CD4-positive, alpha-beta T cell treated with Interferon alpha-2 for 1 hour (primary cell): Measurements from ENCODE around the gene SYCN.
A peak's percentile ranks its signal among the peaks of the same experiment; 100 is the strongest.
"Not testable (repeated sequence)": the region's sequence is repeated elsewhere in the genome, so short reads cannot be mapped to it uniquely, and the experiment has no call there.

Source experiments
- DNase-seq, 2 donors: peaks; one replicate each; pipeline ENCODE4 v3.0.0-alpha.2; 2020 to 2022

SYCN gene

GRCh38 chr19:39223703-39224279, 19.7 kb upstream of the SYCN start:
- no peak for DNase-seq

GRCh38 chr19:39219108-39219507, 15.0 kb upstream of the SYCN start:
- peak in 1 of 2 donors; percentile 23 for DNase-seq

- DNase-seq: no peak
Measured at GRCh38 chr19:39218230-39219007, 14.4 kb upstream of the SYCN start.

GRCh38 chr19:39217094-39217493, 13.0 kb upstream of the SYCN start:
- no peak for DNase-seq

GRCh38 chr19:39215323-39215722, 11.3 kb upstream of the SYCN start:
- not testable (repeated sequence) for DNase-seq

- peak; percentile 46 to 74 for DNase-seq
Measured at GRCh38 chr19:39212375-39212742, 8.3 kb upstream of the SYCN start.

GRCh38 chr19:39211731-39212374, 7.8 kb upstream of the SYCN start:
- DNase-seq: no peak

GRCh38 chr19:39209196-39209595, 5.1 kb upstream of the SYCN start:
- DNase-seq: no peak

GRCh38 chr19:39208175-39208795, 4.2 kb upstream of the SYCN start:
- DNase-seq: no peak

- DNase-seq: no peak
Measured at GRCh38 chr19:39207293-39207836, 3.3 kb upstream of the SYCN start.

- DNase-seq: no peak
Measured at GRCh38 chr19:39206122-39206521, 2.1 kb upstream of the SYCN start.

- no peak for DNase-seq
Measured at GRCh38 chr19:39205449-39205764, 1.3 kb upstream of the SYCN start.

GRCh38 chr19:39202998-39203355, 1.1 kb downstream of the SYCN start:
- DNase-seq: no peak

GRCh38 chr19:39200803-39201115, 3.3 kb downstream of the SYCN start:
- DNase-seq: no peak

GRCh38 chr19:39200066-39200802, 3.8 kb downstream of the SYCN start:
- DNase-seq: no peak

GRCh38 chr19:39199025-39199424, 5.0 kb downstream of the SYCN start:
- DNase-seq: no peak

- DNase-seq: no peak
Measured at GRCh38 chr19:39197808-39198207, 6.3 kb downstream of the SYCN start.

- no peak for DNase-seq
Measured at GRCh38 chr19:39196860-39197562, 7.1 kb downstream of the SYCN start, which contains the start of gene NCCRP1. NCCRP1 (plus strand) TSS chr19:39196964; CDS start chr19:39196983, 19 bp downstream.

- DNase-seq: no peak
Measured at GRCh38 chr19:39196320-39196719, 7.7 kb downstream of the SYCN start.

- DNase-seq: peak in 1 of 2 donors; percentile 14
Measured at GRCh38 chr19:39195755-39196154, 8.3 kb downstream of the SYCN start.

GRCh38 chr19:39194832-39195542, 9.1 kb downstream of the SYCN start:
- no peak for DNase-seq

- no peak for DNase-seq
Measured at GRCh38 chr19:39193803-39194202, 10.3 kb downstream of the SYCN start.
